HG03457 (cell line): ENCODE data around the gene TARBP2.
"Not testable (repeated sequence)": the region's sequence is repeated elsewhere in the genome, so short reads cannot be mapped to it uniquely, and the experiment has no call there.

Experiments
- ATAC-seq: cut with Tn5 transposase; IDR thresholded peaks from one replicate; pipeline ENCODE4 v1.9.1; 2021; ENCODE audit warnings: moderate number of reproducible peaks; ENCODE audit not compliant: unreplicated experiment

The TARBP2 gene

DNA sequence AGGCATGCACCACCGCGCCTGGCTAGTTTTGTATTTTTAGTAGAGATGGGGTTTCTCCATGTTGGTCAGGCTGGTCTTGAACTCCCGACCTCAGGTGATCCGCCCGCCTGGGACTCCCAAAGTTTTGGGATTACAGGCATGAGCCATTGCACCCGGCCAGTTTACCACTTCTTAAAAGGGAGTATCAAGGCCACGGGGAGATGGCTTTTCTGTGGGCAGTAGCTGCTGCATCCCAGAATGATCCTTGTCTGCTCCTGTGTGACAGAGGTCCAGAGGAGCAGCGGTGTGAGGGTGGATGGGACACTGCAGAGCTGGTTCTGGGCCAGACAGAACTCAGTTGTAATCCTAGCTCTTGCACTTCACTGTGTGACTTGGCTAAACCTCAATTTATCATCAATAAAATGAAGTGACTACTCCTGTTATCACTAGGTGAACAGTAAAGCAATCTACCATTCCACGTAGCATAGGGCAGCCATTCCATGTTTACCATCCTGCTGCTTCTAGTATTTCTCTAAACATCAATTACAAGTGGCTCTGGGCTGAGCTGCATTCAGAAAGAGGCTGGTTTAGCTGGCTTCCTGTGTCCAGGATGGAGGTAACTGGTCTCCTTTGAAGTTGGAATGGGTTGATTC is 9.2 kb downstream of the TARBP2 start:
- ATAC-seq = no peak

DNA sequence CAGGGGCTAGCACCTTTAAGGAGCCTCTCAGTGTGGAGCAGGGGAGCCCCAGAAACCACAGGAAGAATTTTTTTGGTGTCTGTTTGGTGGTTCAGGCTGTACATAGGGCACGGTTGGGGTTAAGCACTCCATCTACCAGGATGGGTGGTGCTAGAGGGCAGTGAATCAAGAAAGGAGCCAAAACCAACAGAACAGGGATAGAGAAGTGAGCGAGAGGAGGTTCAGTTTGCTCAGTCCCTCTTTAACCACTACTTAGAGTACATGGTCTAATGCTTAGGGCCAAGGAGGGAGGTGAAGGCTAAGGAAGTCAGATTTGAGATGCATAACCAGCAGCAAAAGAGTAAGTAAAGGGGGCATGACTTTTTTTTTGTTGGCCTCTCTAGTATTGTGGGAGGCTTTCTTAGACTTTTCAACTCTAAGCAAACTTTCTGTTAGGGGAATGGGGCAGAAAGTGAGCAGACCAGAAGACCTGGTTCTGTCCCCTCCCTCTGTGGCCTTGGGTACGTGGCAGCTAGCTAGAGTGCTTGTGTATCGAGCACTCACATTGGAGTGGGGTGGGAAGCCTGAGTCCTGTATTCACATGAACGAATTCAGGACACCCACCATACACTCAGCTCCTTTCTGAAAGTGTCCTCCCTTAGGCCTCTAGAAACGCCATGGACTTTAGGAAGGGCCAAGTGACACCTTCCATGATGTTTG is 12.8 kb downstream of the TARBP2 start:
- ATAC-seq = no peak

DNA sequence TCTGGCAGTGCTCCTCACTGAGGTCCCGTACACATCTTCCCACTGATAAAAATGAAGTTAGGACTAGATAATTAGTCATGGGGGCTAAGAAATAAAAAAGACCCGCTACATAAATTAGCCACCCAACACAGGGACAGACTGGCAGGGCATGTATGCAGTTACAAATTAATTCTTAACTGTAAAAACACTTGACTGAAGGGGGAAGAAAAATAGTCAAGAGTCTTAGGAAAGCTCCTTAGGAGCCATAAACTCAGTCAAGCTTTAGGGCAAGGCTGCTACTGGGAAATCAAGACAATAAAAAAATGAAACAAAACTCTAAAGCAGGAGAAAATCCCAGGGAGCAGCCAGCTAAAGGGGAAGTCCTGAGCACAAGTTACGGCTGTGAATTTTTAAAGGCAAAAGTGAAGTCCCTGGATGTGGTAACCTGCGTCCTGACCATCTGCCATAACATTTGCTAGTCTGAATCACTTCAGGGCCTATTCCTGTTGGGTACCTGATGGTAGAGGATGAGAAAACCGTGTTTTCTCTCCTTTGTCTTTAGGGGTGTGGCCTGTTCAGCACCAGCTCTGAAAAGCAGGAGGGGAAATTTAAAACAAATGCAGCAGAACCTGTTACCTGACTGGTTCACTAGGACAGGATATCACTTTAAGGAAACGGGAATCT is 13.7 kb downstream of the TARBP2 start:
- no peak for ATAC-seq

DNA sequence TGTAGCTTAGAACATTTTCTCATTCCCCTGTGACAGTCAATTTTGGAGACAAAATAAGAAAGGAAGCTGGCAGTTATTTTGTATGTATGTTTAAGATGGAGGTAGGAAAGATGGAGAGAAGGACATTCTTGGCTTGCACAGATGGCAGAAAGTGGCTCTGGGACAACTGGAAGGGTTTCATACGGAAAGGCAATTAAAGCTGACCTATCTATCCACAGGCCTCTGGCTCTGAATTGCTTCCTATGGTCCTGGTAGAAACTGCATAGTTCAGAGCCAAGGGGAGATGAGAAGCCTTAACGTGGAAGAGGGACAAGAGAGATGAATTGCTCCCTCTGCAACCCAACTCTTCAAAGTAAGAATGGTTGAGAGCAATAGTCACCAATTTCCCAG is 14.2 kb downstream of the TARBP2 start:
- ATAC-seq = no peak

DNA sequence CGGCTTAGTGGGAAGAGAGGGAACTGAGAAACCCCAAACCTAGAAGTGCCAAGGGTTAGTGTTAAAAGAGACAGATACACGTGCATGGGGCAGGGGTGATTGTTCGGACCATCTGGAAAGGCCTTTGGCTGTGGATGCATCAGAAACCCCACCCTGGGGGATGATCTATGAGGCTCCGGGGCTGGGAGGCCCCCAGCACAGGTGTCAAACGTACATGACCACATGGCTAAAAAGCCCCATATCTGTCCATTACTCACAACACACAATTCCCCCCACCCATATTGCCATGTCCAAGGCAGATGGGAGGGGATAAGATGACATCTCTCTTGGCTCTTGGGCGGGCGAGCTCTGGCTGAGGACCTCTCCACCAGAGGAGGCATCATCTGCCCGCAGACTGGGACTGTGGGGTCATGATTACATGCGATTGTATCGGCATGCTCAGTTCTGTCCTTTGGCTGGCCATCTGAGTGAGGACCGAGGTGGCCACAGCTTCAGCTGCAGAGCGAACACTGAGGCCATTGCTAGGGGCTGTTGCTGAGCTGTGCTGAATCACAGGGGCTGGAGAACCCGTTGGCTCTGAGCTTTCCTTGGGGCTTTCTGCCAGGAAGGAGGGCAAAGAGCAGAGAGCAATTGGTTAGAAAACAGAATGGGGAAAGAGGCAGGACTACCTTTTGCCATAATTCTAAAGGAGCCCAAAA is 15.8 kb downstream of the TARBP2 start:
- no peak for ATAC-seq

DNA sequence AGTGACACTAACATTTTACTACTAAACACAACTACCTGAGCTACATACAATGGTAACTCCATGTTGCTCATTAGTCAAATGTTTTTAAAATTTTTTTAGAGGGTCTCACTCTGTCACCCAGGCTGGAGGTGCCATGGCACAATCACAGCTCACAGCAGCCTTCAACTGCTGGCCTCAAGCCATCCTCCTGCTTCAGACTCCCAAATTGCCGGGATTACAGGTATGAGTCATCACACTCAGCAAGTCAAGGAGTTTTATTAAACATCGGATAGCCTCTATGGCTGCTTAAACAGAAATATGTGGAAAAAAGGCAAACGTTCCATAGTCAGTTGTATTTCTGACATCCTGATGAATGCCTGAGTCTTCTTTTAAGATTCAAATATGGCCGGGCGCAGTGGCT is 17.3 kb downstream of the TARBP2 start:
- no peak for ATAC-seq

DNA sequence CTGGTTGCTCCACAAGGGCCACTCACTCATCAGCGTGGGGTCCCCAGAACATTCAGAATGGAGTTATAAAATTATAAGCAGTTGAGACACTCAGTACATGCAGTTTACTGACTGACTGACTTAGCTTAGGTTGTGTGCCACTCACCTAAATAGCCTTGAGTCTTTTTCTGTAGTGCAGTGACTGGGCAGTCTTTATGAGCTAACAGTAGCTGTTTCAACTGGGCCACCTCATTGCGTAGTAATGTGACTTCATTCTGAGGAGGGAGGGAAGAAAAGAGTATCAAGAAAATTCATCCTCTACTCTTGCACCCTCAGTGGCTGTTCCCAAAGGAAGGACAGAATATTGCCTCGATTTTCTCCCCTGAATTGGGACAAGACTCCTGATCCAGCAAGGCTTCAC is 22.0 kb downstream of the TARBP2 start:
- ATAC-seq = no peak

DNA sequence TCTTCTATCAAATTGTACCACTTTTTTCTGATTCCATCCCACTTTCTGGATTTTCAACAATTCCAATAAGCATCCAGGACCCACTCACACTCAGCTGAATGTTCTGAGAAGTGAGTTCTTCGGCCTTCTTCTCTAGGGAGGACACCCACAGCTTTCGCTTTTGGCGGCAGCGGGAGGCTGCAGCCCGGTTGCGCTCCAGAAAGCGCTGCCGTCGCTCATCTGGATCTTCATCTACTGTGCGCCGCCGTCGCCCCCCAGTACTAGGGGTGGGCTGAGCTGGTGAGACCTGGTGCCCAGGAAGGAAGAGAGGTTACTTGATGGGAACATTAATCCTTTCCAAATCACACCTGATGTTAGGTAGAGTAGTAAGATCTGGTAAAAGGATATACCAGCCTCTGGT is 23.4 kb downstream of the TARBP2 start:
- no peak for ATAC-seq

DNA sequence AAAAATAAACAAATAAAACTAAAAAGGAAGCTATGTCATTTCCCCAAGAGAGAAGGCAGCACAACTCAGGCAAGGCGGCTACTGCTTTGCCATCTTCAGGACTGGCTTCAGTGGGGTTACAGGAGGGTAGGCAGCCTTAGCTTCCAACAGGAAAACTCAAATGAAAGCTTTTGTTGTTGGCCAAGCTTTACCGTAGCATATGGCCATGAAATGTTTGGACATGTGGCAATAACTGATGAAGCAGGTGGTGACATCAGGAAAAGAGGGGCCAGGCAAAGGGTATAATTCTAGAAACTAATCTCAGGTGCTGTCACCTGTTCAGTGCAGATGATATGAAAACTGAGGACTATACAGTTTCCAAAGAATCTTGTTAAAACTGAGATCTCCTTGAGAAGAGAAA is 29.0 kb downstream of the TARBP2 start:
- ATAC-seq = no peak

DNA sequence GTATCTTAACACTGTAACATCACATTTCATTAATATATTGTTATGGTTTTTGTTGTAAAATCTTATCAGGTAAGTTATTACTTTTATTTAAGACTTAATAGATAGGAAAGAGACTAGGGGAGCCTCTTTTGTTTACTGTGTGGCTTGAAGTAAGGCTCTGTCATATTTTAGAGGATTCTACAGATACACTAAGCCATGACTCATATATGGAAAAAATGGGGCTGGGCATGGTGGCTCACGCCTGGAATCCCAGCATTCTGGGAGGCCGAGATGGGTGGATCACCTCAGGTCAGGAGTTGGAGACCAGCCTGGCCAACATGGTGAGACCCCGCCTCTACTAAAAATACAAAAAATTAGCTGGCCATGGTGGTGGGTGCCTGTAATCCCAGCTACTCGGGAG is 29.8 kb downstream of the TARBP2 start:
- ATAC-seq = no peak

DNA sequence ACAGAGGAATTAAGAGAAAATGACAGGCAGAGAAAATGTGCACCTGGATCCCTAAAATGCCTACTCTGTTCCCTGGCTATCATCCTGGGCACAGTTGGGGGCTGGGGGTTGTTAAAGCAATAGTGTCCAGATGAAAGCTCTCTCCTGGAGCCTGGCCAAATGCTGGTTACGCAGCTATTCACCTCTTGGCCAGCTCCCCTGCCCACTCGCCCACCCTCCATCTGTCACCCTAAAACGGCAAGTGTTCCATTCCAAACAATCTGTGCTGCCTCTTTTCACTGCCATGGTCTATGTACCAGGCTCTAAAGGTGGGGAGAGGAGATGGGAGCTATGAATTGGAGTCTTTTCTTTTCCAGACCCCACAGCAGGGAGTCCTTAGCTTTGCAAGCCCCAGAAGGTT is 30.9 kb downstream of the TARBP2 start:
- ATAC-seq = no peak

DNA sequence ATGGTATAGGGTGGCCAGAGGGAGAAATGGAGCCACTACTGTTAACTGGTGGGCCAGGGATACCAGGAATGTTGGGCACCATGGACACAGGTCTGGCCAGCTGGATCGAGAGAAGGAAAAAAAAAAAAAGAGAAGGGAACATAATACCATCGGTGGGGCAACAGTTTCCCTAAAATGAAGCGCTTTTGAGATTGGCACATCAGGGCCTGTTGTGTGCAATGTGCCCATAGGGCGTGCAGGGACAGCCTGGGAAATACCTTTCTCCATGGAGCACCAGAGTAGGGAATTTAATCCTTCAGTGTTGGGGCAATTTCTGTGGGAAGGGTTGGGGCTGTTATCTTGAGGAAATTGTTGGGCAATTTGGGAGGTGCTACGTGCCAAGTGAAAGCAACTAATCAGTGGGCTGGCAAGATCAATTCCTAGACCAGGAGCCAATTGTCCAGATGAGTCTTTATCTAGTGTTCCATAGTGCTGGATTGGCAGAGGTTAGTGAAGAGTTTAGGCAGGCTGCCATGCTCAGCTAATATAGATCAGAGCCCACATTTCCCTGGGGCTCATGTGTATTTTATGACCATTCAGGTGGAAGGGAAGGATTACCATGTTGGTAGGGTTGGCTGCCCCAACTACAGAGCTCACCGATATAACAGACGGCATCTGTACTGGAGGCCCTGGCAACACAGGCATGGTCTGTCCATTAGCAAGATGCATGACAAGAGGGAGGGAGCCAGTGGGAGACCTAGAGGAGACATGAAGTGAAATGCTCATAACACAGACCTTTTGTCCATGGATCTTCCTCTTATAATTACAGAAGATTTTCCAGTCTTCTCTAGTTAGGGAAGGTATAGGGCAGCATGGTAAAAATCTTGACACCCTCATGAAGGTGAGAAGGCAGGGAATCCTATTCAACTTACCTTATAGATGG is 31.7 kb downstream of the TARBP2 start:
- ATAC-seq = no peak

DNA sequence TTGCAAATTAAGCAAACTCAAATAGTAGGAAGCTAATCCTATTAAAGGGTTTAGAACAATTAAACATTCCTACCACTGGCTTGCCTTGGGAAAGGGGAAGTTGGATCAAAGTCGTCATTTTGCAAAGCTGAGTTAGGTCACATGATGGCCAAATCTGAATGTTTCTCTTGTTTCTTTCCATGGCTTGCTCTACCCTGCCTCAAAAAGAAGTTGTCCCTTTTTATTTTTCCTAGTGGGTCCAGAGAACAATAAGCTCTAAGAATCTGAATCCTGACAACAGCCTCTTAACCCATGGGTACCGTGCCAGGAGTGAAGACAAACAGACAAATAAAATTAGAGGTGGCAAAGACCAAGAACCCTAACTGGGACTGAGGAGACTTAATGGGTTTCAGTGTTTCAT is 32.4 kb downstream of the TARBP2 start:
- no peak for ATAC-seq

DNA sequence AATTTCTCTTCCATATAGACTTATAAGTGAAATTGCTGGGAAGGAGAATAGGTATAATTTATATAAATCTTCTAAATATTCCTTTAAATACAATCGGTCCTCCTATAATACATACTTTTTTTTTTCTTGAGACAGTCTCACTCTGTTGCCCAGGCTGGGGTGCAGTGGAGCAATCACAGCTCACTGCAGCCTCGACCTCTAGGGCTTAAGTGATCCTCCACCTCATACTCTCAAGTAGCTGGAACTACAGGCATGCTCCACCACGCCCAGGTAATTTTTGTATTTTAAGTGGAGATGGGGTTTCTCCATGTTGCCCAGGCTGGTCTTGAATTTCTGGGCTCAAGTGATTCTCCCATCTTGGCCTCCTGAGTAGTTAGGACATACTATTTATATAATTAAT is 35.9 kb downstream of the TARBP2 start:
- no peak for ATAC-seq

DNA sequence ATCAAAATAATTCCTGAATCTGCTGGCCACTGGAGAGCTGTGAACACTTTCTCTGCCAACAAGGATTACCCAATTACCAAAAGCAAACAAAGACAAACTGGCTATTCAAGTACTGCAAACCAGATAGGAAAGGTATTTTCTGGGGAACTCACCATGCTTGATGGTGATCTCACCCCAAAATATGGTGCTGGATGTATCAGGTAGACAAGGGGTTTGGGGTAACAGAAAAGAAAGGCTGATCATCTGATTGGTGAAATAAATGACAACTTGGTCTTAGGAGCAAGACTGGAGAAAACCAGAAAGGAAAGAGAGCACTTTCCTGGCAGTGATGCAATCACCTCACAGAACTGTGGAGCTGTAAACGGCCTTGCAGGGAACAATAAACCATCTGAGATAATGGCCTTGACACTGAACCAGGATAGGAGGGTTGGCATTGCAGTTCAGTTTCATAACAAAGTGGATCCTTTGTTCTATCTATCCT is 37.2 kb downstream of the TARBP2 start:
- ATAC-seq = no peak

DNA sequence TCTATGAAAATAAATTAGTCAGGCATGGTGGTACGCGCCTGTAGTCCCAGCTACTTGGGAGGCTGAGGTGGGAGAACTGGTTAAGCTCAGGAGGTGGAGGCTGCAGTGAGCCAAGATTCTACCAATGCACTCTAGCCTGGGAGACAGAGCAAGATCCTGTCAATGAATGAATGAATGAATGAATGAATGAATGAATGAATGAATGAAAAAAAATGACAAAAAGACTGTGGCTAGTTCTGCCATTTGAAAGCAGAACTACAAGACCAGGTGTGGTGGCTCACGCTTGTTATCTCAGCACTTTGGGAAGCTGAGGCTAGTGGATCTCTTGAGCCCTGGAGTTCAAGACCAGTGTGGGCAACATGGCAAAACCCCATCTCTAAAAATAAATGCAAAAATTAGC is 38.4 kb downstream of the TARBP2 start:
- ATAC-seq = no peak

DNA sequence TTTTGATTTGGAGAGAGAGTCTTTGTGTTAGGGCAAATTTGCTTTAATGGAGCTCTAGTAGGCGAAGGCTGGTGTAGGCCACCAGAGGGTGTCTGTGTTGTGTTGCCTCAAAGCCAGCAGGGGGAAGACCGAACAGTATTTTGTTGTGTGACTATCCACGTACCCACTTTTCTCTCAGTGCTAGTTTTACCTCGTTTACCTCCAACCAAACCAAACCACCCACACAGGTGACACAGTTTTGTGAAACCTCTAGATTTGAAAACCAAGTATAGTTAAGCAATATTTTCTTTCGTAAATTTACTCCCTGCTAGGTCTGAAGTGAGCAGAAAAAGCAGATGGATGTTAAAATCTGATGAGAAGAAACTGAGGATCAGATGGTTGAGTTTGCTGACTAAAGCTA is 42.5 kb downstream of the TARBP2 start:
- peak; percentile 69 for ATAC-seq

DNA sequence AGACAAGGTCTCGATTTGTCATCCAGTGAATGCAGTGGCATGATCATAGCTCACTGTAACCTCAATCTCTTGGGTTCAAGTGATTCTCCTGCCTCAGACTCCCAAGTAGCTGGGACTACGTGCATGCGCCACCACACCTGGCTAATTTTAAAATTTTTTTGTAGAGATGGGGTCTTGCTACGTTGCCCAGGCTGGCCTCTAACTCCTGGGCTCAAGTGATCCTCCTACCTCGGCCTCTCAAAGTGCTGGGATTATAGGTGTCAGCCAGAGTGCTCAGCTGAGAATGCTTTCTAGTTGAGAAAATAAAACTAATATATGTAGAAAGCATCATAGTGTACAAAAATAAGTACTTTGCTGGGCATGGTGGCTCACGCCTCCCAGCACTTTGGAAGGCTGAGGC is 47.3 kb downstream of the TARBP2 start:
- ATAC-seq = not testable (repeated sequence)

DNA sequence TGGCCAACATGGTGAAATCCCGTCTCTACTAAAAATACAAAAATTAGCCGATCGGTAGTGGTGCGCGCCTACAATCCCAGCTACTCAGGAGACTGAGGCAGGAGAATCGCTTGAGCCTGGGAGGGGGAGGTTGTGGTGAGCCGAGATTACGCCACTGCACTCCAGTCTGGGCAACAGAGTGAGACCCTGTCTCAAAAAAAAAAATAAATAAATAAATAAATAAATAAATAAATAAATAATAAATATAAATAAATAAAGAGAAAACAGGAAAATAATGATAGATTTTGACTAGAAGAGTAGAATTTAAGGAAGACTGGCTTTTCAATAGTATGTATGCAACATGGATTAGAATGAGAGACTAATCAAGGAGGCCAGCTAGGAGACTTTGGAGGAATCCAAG is 49.0 kb downstream of the TARBP2 start:
- not testable (repeated sequence) for ATAC-seq

DNA sequence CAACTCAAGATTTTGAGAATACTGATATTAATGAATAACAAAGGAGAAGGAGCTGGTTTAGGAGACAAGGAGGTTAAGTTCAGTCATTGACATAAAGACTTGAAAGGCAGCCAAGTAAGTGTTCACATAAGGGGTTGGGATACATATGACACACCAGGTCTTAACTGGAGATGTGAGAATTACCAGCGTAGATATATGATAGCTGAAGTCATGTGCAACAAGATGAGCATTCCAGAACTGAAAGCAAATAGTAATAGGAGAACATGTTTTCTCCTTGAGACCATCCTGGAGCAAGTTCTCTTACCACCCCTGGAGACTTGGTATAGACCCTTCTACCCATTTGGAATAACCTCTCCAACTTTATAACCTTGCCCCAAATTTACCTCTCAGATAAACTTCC is 49.5 kb downstream of the TARBP2 start:
- ATAC-seq = no peak

DNA sequence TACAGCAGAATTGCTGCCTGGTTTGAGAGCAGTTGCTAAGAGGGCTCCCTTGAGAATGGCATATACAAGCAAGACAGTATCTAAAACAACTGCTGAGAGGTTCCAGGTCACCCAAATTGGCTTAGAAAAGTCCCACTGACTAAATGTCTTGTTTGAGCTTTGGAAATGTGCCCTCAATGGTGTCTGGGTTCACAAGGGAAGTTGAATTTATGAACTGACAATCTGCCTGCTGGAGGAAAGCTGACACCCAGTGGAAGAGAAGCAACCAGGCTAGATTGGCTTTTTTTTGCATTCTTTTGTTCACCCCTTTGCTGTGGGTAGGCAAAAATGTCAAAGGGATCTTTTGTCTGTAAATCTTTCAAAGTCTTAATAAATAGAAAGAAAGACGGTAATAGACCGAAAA is 50.8 kb downstream of the TARBP2 start:
- ATAC-seq = no peak
